ENCODE measurements around the gene CSRP2.

- TF ChIP-seq CTCF (IDR thresholded peaks at IDR 0.05): no peak
- no peak for TF ChIP-seq POLR2A (IDR thresholded peaks at IDR 0.05)
Observed at GRCh38 chr12:76836633-76837032, 42.2 kb downstream of the CSRP2 start.
